ENCODE results near the gene DTNB.

- no peak for TF ChIP-seq CTCF (conservative IDR thresholded peaks at IDR 0.05)
- no peak for TF ChIP-seq EZH2 (IDR thresholded peaks at IDR 0.05; ENCODE audit: low read depth)
These were observed 200.2 kb downstream of the DTNB start for GRCh38 chr2:25473131-25473530.

Data from PC-9 (cell line).